ENCODE results near the gene G6PD. TPM values are rescaled to one million over a fixed set of nuclear protein-coding genes. Genes with fewer than 3 reads are reported as not detected.

The G6PD gene
- total RNA-seq, 1 experiment from 2014 or later, result 72.8 TPM

DNA sequence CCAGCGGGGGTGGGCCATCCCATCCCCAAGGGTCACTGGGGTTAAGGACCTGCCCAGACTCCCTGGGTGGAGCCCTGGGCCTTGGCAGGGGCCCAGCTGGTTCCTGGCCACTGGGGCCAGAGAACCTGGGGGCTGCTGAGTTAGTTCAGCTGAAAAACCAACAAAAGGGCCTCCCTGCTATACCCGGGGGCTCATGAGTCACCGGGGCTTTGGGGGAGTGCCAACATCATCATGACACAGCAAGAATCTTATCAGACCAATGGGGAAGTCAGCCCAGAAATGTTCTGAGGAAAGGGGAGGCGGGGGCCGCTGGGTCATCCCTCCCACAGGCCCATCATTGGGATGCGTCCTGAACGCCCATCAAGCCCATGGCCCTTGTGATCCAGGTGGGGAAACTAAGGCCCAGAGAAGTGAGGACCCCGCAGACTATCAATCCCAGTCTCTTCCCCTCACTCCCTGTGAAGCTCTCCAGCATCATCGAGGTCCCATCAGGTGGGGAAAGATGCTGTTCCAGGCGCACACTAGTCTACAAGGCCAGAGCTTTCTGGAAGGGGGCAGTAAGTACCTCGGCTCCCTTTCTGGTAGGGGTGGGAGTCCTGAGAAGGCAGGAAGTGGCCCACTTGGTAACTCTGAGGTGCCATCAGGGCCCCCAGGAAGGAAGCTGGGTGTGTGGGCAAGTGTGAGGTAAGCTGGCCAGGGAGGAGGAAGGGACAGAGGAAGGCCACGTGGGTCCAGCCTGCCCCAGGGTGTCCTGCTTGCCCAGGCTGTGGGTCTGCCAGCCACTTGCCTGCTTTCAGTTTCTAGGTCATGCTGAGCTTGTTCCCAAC lies 4.5 kb downstream of the G6PD start:
- ChIA-PET CTCF (no interaction called here), POLR2A (no interaction called here)
- no peaks in the 10 kb centered on the region for H3K27me3 Mint-ChIP-seq (ENCODE audit: low read depth)
- no peaks in the 10 kb centered on the region for H3K9me3 Mint-ChIP-seq
- DNase-seq (ENCODE audit: low spot score), result no peak
- TF ChIP-seq TEAD4 (CRISPR knock-in tag; IDR thresholded peaks at IDR 0.05) (no peak), SMAD4 (CRISPR knock-in tag; IDR thresholded peaks at IDR 0.05) (no peak), AR (CRISPR knock-in tag; IDR thresholded peaks at IDR 0.05) (no peak), E2F1 (CRISPR knock-in tag; IDR thresholded peaks at IDR 0.05) (no peak)
- peaks cover 6% of the 10 kb centered on the region; the same call in 1 of the 2 replicates for H3K4me1 Mint-ChIP-seq
- no peak overlapping the region for H3K27ac Mint-ChIP-seq
- H3K4me3 Mint-ChIP-seq, result no peak overlapping the region
- no peak for ATAC-seq
- H3K36me3 Mint-ChIP-seq, result peaks cover 10% of the 10 kb centered on the region

- Mint-ChIP-seq H3K27ac (no peak overlapping the region), H3K36me3 (peaks cover 10% of the 10 kb centered on the region), H3K9me3 (no peaks in the 10 kb centered on the region), H3K27me3 (ENCODE audit: low read depth) (no peaks in the 10 kb centered on the region), H3K4me1 (peaks cover 6% of the 10 kb centered on the region; the same call in 1 of the 2 replicates), H3K4me3 (no peak overlapping the region)
- ChIA-PET POLR2A (no interaction called here), CTCF (no interaction called here)
- ATAC-seq, result no peak
- DNase-seq (ENCODE audit: low spot score), result no peak
- TF ChIP-seq NR1H2 (CRISPR knock-in tag; IDR thresholded peaks at IDR 0.05) (no peak), FOXJ3 (CRISPR knock-in tag; IDR thresholded peaks at IDR 0.05; ENCODE audit: borderline replicate concordance) (no peak), ERG (CRISPR knock-in tag; IDR thresholded peaks at IDR 0.05) (no peak), TCF7 (CRISPR knock-in tag; IDR thresholded peaks at IDR 0.05; ENCODE audit: low read depth) (no peak), ZNF121 (CRISPR knock-in tag; IDR thresholded peaks at IDR 0.05) (no peak), ZNF219 (CRISPR knock-in tag; IDR thresholded peaks at IDR 0.05; ENCODE audit: borderline replicate concordance) (no peak), GABPB1 (CRISPR knock-in tag; IDR thresholded peaks at IDR 0.05) (no peak), NFYB (CRISPR knock-in tag; conservative IDR thresholded peaks at IDR 0.05; ENCODE audit: low read depth) (no peak), ZNF423 (CRISPR knock-in tag; IDR thresholded peaks at IDR 0.05) (no peak), USF2 (CRISPR knock-in tag; IDR thresholded peaks at IDR 0.05) (no peak), PREB (CRISPR knock-in tag; IDR thresholded peaks at IDR 0.05; ENCODE audit: borderline replicate concordance) (no peak), TP53 (CRISPR knock-in tag; IDR thresholded peaks at IDR 0.05) (no peak), AFF4 (CRISPR knock-in tag; IDR thresholded peaks at IDR 0.05; ENCODE audit: borderline replicate concordance) (no peak), KAT7 (CRISPR knock-in tag; IDR thresholded peaks at IDR 0.05; ENCODE audit: borderline replicate concordance) (no peak), TEAD4 (CRISPR knock-in tag; IDR thresholded peaks at IDR 0.05) (no peak)
- TF ChIP-seq, protein P1, sequence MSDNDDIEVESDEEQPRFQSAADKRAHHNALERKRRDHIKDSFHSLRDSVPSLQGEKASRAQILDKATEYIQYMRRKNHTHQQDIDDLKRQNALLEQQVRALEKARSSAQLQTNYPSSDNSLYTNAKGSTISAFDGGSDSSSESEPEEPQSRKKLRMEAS (CRISPR knock-in tag; IDR thresholded peaks at IDR 0.05), result no peak
These were observed 5.1 kb downstream of the G6PD start for GRCh38 chrX:154541589-154541895.
